Fibroblast of pulmonary artery (primary cell): ENCODE results near the gene PDGFRB.

ENCODE experiments used
- DNase-seq: peaks from one replicate; pipeline ENCODE4 v3.0.0-alpha.2; 2010; ENCODE audit warnings: low read depth
- H3K4me3 ChIP-seq: replicated peaks from 2 replicates; pipeline ENCODE4 v1.5.1; 2011; ENCODE audit warnings: low read depth, mild to moderate bottlenecking, control low read depth, low read length, moderate library complexity
- CTCF ChIP-seq: IDR thresholded peaks from 2 replicates; pipeline ENCODE4 v1.5.1; 2011; ENCODE audit warnings: mild to moderate bottlenecking, control low read depth, low read length, inconsistent platforms; ENCODE audit errors: missing control alignments

Gene PDGFRB

GRCh38 chr5:150073086-150073625, 82.5 kb downstream of the PDGFRB start:
- no peak for DNase-seq
- no peak overlapping the region for H3K4me3 ChIP-seq
- no peak for TF ChIP-seq CTCF

DNA sequence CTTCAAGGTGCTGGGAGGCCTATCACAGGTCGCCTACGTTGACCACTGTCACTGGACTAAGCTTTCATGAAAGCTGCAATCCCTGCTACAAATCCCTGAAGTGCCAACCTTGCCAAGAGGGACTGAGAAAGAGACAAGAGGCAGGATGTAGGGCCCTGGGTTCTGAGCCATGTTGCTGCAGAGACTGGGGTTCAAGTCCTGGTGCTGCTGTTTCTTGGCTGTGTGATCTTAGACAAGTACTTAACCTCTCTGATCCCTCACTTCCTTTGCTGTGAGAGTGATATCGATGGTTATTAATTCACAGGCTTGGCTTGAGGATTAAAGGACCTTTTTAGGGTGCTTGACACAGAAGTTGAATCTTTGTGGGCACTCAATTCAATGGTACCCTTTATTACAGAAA, 84.8 kb downstream of the PDGFRB start:
- H3K4me3 ChIP-seq, result no peak overlapping the region
- no peak for DNase-seq
- TF ChIP-seq CTCF, result no peak

GRCh38 chr5:150069672-150070627, 85.7 kb downstream of the PDGFRB start:
- TF ChIP-seq CTCF, result no peak
- no peak overlapping the region for H3K4me3 ChIP-seq
- no peak for DNase-seq

GRCh38 chr5:150068961-150069645, 86.5 kb downstream of the PDGFRB start:
- no peak overlapping the region for H3K4me3 ChIP-seq
- no peak for TF ChIP-seq CTCF
- DNase-seq, result no peak

DNA sequence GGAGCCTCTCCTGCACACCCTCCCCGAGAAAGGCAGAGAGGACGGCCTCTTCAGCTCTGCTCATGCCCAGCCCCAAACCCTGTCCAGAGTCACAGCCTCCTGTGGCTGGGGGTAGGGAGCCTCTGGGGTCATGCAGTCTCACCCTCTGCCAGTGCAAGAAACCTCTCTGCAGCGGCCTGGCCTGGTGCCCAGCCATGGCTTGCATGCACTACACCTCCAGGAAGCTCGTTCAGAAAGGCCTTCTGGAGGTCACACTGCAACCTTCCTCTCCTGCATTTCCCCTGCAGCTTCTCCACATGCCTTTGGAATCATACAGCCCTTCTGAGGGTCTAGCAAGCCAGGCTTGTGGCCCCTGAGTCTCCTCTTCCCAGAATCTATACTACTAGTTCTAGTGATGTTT, 87.2 kb downstream of the PDGFRB start:
- no peak for TF ChIP-seq CTCF
- no peak overlapping the region for H3K4me3 ChIP-seq
- DNase-seq, result peak; percentile 34

DNA sequence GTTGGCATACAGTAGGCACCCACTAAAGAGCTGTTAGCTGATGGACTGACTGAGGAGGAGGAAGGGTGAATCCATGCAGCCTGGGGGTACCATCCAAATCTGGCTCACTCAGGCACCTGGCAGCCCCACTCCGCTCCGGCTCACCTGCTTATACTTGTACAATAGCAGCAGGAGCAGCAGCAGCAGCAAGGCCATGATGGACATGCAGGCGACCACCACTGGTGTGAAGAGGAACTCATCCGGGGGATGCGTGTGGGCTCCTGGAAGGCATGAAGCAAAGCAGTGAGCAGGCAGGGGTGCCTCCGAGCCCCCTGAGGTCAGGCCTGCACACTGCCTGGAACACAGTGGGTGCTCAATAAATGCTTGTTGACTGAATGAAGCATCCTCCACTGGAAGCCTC, 87.6 kb downstream of the PDGFRB start:
- no peak for TF ChIP-seq CTCF
- no peak for DNase-seq
- no peak overlapping the region for H3K4me3 ChIP-seq
